Endothelial cell of umbilical vein (primary cell): ENCODE results near the gene ALKBH2. TPM values are rescaled to one million over a fixed set of nuclear protein-coding genes. Genes with fewer than 3 reads are reported as not detected.

Experiments
- BruUV-seq: library from RNA; stranded (reverse); fragments of 400-500 nt; replicated peaks from 2 replicates; lab custom pipeline; 2021; lab: Mats Ljungman, UMichigan
- CTCF ChIA-PET: fragments of 300-600, 350-600 bp; sonication (Branson Sonifier 250); formaldehyde crosslinking; loops from one replicate; lab custom pipeline; 2021; ENCODE audit warnings: antibody characterized with exemption, inconsistent platforms; lab: Charles Lee
- POLR2A ChIA-PET: fragments of 300-600, 350-600 bp; sonication (Branson Sonifier 250); formaldehyde crosslinking; loops from one replicate; lab custom pipeline; 2021; ENCODE audit warnings: antibody characterized with exemption, inconsistent platforms; lab: Charles Lee
- DNase-seq: peaks from one replicate; pipeline ENCODE4 v3.0.0-alpha.2; 2011; ENCODE audit warnings: low read depth, low spot score
- FAIRE-seq: peaks from 2 replicates; lab custom pipeline; 2011; peaks lifted over from hg19 to GRCh38; lab: Jason Lieb, UNC
- H2AFZ ChIP-seq: 2 replicates; pipeline ENCODE4 v1.6.0; 2012; ENCODE audit warnings: low read depth, low read length, control low read depth, inconsistent platforms
- H3K27ac ChIP-seq: 2 replicates; pipeline ENCODE4 v1.5.1; 2011; ENCODE audit warnings: low read depth, mild to moderate bottlenecking, control low read depth, low read length, moderate library complexity; ENCODE audit not compliant: insufficient read depth
- H3K27me3 ChIP-seq, 2 experiments: 2 replicates each; pipeline versions ENCODE4 v1.6.0 to v1.6.1; 2011; ENCODE audit warnings: low read length in 2 of 2, mixed read lengths in 1 of 2; ENCODE audit not compliant: control insufficient read depth in 2 of 2, insufficient read depth in 2 of 2
- H3K36me3 ChIP-seq, 2 experiments: 2 replicates in 1 of 2; 3 replicates in 1 of 2; pipeline ENCODE4 v1.5.1; 2011; ENCODE audit warnings: low read length in 2 of 2, mild to moderate bottlenecking in 1 of 2, moderate library complexity in 1 of 2; ENCODE audit not compliant: control insufficient read depth in 2 of 2, insufficient read depth in 2 of 2; ENCODE audit errors: extremely low read depth in 1 of 2
- H3K4me1 ChIP-seq: 3 replicates; pipeline ENCODE4 v1.5.1; 2011; ENCODE audit warnings: mild to moderate bottlenecking, low read length; ENCODE audit not compliant: control insufficient read depth, insufficient read depth; ENCODE audit errors: extremely low read depth
- H3K4me2 ChIP-seq: 2 replicates; pipeline ENCODE4 v1.6.1; 2011; ENCODE audit warnings: low read length, control low read depth, mixed read lengths; ENCODE audit not compliant: insufficient read depth
- H3K4me3 ChIP-seq, 3 experiments: fragments of 200-600 bp in 1 of 3; sonication (generic), shearing (Covaris generic) in 1 of 3; replicated peaks in 1 of 3; 2 replicates each; pipeline ENCODE4 v1.5.1; 2011 to 2016; ENCODE audit warnings: control low read depth in 3 of 3, low read length in 3 of 3, mild to moderate bottlenecking in 2 of 3, inconsistent platforms in 1 of 3, low read depth in 1 of 3, moderate library complexity in 1 of 3; ENCODE audit not compliant: insufficient read depth in 1 of 3
- H3K79me2 ChIP-seq: 2 replicates; pipeline ENCODE4 v1.6.0; 2012; ENCODE audit warnings: low read length, inconsistent platforms; ENCODE audit not compliant: control insufficient read depth, insufficient read depth
- H3K9ac ChIP-seq: replicated peaks from 2 replicates; pipeline ENCODE3; 2011; ENCODE audit warnings: low read length, control low read depth; ENCODE audit not compliant: insufficient read depth; ENCODE audit errors: extremely low read depth
- H3K9me1 ChIP-seq: replicated peaks from 3 replicates; pipeline ENCODE4 v1.6.0; 2011; ENCODE audit warnings: mild to moderate bottlenecking, low read length; ENCODE audit not compliant: control insufficient read depth, insufficient read depth; ENCODE audit errors: extremely low read depth
- H3K9me3 ChIP-seq: replicated peaks from 2 replicates; pipeline ENCODE4 v1.5.1; 2012; ENCODE audit warnings: low read length, inconsistent platforms; ENCODE audit not compliant: control insufficient read depth, insufficient read depth
- H4K20me1 ChIP-seq: replicated peaks from 2 replicates; pipeline ENCODE3; 2011; ENCODE audit warnings: mild to moderate bottlenecking, low read length; ENCODE audit not compliant: control insufficient read depth, insufficient read depth; ENCODE audit errors: extremely low read depth
- EZH2 ChIP-seq: IDR thresholded peaks from 2 replicates; pipeline ENCODE4 v1.6.1; 2012; ENCODE audit warnings: borderline replicate concordance, low read depth, mild to moderate bottlenecking, moderate library complexity, low read length, inconsistent platforms; ENCODE audit not compliant: severe bottlenecking
- FOS ChIP-seq: IDR thresholded peaks from 2 replicates; pipeline ENCODE4 v1.6.1; 2011; ENCODE audit warnings: mild to moderate bottlenecking, low read length, moderate library complexity, borderline replicate concordance; ENCODE audit not compliant: insufficient read depth
- POLR2A ChIP-seq: IDR thresholded peaks from 2 replicates; pipeline ENCODE4 v1.6.1; 2012; ENCODE audit warnings: low read depth, mild to moderate bottlenecking, control low read depth, low read length
- POLR2AphosphoS5 ChIP-seq: IDR thresholded peaks from 2 replicates; pipeline ENCODE4 v1.6.1; 2012; ENCODE audit warnings: low read depth, mild to moderate bottlenecking, control low read depth, low read length, moderate library complexity; ENCODE audit not compliant: insufficient read depth
- dilution Hi-C: fragments of 300-500 bp; cut with MboI; formaldehyde crosslinking; loops from one replicate; pipeline ENCODE4 v1.15.0; 2019; ENCODE audit warnings: low sequenced_read_pairs; ENCODE audit not compliant: extremely low pct_ligation_motif_present
- intact Hi-C: fragments of 100-400 bp; cut with micrococcal nuclease; formaldehyde crosslinking; loops from one replicate; pipeline ENCODE4 v1.10.0; 2022
- polyA plus RNA-seq, 4 experiments: library from polyadenylated mRNA; depleted of rRNA in 3 of 4; stranded (reverse) in 3 of 4; unstranded in 1 of 4; fragments of >200 nt; gene quantifications; 2 replicates each; pipeline versions ENCODE4 v1.2.1 to v1.2.3, GENCODE V29; 2011 to 2012; ENCODE audit warnings: missing spikeins in 1 of 4
- total RNA-seq: library from RNA; stranded (reverse); gene quantifications from 2 replicates; pipeline ENCODE4 v1.2.3, GENCODE V29; 2021
- TF ChIP-seq, protein P1 (sequence below), 2 donors: IDR thresholded peaks; 1 replicate in 1 of 2; 2 replicates in 1 of 2; pipeline ENCODE4 v1.5.1; 2011; ENCODE audit warnings: low read length in 2 of 2, mild to moderate bottlenecking in 2 of 2, moderate library complexity in 2 of 2, control low read depth in 1 of 2, inconsistent platforms in 1 of 2, low read depth in 1 of 2; ENCODE audit not compliant: insufficient read depth in 1 of 2; ENCODE audit errors: extremely low read depth in 1 of 2

Gene ALKBH2
- total and polyA plus RNA-seq, 2 donors (not counting 3 experiments of a cell fraction or from before 2014, with no cell fraction given) = 5.4 to 7.3 TPM

DNA sequence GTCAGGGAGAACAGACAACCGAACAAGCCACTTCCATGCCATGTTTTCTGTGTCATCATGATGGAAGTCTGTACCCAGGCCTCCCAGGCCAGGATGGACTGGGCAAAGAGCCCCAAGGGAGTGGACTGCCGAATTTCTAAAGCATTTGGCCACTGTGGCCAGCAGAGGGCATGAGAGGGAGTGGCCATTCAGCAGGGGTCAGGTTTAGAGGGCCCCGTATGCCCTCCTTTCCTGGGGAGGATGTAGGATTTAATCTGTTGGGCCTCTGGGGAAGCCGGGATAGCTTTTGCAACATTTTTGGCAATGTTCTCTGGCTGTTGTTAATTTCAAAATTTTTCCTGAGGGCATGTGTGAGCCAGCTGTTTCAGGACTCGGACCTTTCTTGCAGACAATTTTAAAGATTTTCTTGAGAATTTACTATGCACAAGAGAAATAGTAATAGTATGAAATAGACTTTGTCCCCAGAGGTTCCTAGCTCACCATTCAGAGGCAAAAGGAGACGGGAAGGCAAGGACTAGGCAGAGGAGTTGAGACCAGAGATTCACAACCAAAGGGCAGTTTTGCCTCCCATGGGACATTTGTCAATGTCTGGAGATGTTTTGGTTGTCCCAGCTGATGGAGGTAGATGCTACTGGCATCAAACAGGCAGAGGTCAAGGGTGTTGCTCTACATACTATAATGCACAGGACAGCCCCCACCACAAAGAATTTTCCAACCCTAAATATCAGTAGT is 41.1 kb upstream of the ALKBH2 start:
- no peak for TF ChIP-seq POLR2A
- no peak for TF ChIP-seq FOS
- TF ChIP-seq, protein P1, sequence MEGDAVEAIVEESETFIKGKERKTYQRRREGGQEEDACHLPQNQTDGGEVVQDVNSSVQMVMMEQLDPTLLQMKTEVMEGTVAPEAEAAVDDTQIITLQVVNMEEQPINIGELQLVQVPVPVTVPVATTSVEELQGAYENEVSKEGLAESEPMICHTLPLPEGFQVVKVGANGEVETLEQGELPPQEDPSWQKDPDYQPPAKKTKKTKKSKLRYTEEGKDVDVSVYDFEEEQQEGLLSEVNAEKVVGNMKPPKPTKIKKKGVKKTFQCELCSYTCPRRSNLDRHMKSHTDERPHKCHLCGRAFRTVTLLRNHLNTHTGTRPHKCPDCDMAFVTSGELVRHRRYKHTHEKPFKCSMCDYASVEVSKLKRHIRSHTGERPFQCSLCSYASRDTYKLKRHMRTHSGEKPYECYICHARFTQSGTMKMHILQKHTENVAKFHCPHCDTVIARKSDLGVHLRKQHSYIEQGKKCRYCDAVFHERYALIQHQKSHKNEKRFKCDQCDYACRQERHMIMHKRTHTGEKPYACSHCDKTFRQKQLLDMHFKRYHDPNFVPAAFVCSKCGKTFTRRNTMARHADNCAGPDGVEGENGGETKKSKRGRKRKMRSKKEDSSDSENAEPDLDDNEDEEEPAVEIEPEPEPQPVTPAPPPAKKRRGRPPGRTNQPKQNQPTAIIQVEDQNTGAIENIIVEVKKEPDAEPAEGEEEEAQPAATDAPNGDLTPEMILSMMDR (IDR thresholded peaks at IDR 0.05; ENCODE audit: extremely low read depth in 1 of 2, insufficient read depth in 1 of 2, low read depth in 1 of 2, low read length in 2 of 2) = peak; percentile 45 to 63
- TF ChIP-seq EZH2 = no peak
- no peak for TF ChIP-seq POLR2AphosphoS5
- Histone ChIP-seq H3K27me3 (no peaks in the 10 kb centered on the region), H3K27ac (no peak overlapping the region), H3K4me3 (no peak overlapping the region), H2AFZ (no peak overlapping the region), H4K20me1 (no peaks in the 10 kb centered on the region), H3K9me1 (no peaks in the 10 kb centered on the region), H3K4me2 (no peak overlapping the region), H3K9me3 (no peaks in the 10 kb centered on the region), H3K79me2 (no peaks in the 10 kb centered on the region), H3K9ac (no peak overlapping the region), H3K36me3 (no peaks in the 10 kb centered on the region), H3K4me1 (no peaks in the 10 kb centered on the region)
- dilution Hi-C loops (no loop called here), intact Hi-C loops (loop anchor here (2.0 kb wide), 1 partner anchor 250 kb away; no protein-coding TSS in a partner anchor)
- FAIRE-seq = peak; percentile 4
- POLR2A ChIA-PET = interaction anchor here (1.0 kb wide), 1 partner anchor 420 kb away, joined by 3 read pairs; no protein-coding TSS in a partner anchor
- CTCF ChIA-PET = interaction anchor here (1.3 to 2.2 kb wide), 3 partner anchors 12 to 251 kb away, joined by 5 to 12 read pairs (median 11); no protein-coding TSS in a partner anchor
- no TSS peak for BruUV-seq
- DNase-seq = no peak
